DMS153 (cell line): ENCODE data around the gene PRDM1.

Experiments used
- DNase-seq: peaks from one replicate; lab custom pipeline; 2025; lab: John Stamatoyannopoulos, UW

The PRDM1 gene

DNA sequence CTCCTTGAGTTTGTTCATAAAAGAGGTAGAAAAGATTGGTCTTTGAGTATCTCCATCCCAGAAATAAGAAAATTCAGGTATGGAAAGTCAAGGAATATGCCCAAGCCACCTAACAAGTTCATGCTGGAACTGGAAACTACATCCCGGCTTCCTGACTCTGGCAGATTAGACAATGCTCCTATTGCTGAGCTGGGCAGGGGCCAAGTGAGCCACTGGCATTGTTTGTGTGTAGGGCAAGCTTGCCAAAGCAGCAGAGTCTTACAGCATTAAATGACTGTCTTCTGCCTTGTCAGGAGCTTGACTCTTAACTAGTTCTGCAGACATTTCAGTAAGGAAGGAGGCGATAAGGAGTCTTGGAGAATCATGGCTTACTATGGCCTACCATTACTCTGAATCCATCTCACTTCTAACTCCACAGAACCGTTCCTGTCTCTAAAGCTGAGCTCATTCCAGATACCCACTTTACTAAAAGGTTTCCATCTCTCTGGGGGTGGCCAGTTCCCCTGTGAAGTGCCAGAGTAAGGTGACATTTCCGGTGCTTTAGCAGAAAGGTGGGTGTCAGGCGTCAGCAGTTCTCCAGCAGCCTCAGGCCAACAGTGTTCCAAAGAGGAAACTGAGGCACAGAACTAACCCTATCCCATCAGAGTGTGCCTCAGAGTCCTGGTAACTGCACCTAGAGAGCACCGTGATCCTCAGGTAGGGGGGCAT lies 30.1 kb downstream of the PRDM1 start:
- DNase-seq = no peak

DNA sequence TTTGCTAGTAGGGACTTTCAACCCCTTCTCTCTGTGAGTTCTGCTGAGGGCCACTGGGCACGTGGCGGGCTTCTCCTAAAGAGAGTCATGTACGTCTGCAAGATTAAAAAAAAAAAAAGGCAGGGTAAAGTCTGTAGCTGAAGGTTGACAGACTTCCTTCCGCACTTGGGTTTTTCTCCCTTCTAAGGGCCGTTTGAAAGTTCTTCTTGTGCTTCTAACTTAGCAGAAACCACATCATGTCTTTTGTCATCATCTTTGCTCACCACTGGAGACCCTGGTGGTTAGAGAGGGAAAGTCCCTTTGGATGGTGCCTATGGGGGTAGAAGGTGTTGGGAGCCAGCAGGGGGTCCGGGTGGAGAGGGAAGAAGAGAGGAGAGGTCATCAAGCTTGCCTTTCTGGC lies 31.4 kb downstream of the PRDM1 start:
- DNase-seq = no peak

DNA sequence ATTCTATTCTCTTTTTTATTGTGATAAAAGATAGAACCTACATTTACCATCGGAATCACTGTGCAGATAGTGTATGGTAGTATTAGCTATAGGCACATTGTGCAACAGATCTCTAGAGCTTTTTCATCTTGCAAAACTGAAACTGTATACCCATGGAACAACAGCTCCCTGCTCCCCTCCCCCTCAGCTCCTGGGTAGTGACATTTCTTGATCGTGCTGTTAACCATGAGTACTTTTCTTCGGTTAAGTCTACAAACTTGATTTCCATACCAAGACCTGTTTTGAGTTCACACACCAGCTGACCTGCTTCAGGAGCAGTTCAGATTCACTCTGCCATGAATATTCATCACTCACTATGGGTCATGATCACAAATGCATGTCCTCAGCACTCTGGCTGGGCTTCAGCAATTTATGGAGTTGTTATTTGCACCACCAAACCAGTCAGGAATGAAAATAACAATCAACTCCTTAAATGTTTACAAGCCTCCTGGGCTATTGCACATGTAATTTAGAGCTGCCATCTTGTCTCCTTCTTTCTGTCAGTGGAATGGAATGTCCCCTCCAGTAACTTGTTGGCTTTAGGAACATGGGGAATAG lies 32.8 kb downstream of the PRDM1 start:
- no peak for DNase-seq

DNA sequence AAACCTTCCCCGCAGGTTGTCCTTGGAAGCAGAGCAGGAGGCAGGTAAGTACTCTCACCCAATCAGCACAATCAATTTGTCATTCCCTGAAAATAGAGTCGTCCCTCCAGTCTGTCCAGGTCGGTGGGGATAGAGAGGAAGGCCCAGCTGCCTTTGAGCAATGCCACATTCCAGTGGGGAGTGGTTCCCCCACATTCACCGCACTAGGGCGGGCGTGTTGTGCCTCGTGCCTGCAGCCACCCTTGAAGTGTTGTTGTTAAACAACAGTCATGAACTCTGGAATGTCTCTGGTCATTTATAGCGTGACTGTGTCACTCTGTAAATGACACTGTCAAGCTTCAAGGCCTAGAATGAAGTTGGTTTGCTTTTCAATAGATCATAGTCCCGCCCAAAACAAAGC lies 33.4 kb downstream of the PRDM1 start:
- DNase-seq = no peak

DNA sequence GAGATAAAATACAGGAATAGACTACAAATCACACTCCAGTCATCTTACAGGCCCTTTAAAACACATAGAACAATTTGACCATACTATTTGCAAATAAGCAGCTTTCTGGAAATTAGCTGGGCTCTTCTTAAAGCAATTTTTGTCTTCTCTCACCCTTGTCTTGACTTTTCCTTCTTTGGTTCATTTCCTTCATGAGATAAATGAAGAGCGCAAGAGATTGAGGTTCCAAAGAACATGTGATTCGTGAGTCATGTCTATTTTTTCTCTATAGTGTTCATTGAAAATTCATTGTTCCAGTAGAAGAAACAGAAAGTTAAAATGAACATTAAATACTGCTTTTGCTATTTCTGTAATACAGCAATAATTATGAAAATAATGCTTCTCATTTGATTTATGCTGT lies 33.9 kb downstream of the PRDM1 start:
- DNase-seq = no peak

DNA sequence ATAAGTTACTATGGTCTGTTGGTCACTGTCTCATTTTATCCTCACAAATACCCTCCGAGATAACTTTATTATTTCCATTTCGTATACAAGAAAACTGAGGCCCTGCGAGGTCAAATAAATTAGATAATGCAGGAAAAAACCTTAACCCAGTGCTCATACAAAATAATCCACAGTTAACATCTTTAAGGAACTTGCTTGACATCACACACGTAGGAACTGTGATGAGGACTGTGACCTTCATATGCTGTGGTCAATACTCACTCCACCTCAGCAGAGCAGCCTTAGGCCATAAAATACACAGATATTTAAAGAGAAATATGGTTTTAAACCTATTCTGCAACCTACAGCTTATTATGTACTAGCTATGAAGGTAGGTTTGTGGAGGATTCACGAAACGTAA lies 34.3 kb downstream of the PRDM1 start:
- no peak for DNase-seq

DNA sequence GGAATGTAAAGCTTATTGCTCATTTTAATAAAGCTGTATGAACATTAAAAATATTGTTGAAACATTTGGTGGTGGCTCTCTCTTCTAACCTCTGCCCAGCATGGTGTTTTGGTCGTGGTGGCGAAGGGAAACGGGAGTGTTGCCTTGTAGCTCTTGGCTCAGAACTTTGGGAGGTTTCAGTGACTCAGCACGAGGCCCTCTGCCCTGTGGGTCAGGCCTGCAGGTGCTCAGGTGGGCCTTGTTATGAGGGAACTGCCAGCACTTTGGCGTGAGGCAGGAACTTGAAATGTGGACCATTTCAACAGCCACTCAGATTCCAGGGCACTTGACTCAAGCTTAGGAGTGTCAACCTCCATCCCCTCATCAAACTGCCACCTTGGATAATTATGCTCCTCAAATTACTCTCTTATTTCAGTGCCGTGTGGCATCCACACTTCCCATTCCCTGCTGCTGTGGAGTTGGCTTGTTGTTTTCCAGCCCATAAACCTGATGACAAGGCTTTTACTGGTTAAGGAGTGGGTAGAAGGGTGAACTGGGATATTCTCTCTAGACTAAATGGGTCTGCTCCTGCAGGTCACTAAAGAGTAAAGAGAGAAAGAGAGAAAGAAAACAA lies 36.3 kb downstream of the PRDM1 start:
- no peak for DNase-seq

DNA sequence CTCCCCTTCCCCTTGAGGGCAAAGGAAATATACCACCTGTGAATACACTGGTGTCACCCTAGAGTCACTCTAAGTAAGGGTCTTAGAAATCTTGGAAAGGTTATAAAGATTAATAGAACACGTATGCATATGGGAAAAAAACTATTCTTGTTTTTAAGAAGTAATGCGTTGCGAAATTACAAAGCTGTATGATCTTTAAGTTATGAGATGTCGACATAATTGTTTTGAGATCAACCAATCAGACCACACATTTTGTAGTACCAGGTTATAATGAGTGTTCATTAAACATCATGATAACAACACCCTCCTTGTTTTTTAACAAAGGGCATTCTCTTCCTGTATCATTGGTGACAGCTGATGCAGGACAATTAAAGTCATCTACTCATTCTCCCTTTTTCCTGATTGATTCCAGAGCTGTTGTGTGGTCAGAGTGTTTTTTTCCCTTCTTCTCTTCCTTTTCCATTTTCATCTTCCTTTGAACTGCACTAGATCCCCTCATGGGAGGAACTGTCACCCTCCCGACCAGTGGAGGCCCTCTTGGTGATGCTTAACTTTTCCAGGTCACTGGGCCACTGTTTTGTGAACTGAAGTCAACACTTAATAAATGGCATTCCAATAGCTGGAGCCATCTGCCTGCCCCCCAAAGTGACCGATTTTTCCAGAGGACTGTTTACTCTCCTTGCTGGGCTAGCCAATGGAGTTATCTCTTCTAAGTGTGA lies 37.0 kb downstream of the PRDM1 start:
- DNase-seq = no peak

DNA sequence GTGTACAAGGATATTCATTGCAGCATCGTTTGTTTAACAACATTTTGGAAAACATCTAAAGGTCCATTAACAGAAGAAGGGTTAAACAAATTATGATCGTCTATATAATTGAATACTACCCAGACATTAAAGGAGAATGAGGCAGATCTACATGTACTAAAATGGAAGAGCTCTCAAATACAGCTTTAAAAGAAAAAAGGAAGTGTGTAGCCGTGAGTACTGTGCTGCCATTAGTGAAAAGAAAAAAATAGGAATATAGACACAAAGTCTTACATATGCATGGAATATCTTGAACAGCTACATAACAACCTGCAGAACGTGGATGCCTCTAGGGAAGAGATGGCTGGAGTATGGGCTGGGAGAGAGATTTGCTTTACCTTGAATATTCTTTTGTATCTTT lies 37.9 kb downstream of the PRDM1 start:
- DNase-seq = no peak

DNA sequence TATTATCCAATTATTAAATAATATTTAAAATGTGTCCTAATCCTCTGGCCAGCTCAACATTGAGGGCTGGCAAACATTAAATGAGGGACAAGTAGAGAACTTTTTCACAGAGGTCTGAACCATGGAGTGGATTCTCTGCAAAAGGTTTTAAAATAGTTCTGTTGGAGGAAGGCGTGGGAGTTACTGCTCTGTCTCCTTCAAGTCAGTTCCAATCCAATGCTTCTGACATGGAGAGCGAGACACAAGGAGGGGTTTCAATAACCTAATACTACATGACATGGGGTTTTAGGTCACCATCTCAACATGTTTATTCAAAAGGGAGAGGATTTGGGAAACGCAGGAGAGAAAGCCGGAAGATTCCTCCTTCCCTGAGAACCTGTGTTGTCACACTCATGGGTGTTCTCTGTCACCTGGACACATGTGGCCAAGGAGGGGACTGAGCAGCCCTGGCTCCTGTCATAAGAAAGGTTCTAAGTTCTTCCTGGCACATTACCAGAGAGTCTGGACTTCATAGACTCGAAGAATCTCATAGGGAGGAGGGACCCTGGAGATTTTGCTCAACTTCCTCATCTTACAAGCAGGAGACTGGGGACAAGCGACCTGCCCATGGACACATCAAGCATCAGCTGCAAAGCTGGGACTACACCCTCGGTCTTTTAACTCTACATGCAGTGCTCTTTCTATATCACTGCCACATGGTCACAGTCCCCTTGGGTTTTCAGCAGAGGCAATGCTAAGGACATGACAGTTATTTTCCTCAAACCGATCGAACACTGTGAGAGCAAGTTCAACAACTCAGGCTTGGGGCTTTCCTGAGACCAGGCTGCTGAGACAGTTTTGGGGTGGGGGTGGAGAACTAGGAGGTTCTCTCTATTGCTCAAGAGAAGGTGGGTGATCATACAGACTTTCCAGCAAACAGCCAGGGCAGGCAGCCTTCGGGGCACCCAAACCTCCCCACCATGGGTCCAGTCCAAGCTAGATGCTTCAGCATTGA lies 38.6 kb downstream of the PRDM1 start:
- DNase-seq = no peak

DNA sequence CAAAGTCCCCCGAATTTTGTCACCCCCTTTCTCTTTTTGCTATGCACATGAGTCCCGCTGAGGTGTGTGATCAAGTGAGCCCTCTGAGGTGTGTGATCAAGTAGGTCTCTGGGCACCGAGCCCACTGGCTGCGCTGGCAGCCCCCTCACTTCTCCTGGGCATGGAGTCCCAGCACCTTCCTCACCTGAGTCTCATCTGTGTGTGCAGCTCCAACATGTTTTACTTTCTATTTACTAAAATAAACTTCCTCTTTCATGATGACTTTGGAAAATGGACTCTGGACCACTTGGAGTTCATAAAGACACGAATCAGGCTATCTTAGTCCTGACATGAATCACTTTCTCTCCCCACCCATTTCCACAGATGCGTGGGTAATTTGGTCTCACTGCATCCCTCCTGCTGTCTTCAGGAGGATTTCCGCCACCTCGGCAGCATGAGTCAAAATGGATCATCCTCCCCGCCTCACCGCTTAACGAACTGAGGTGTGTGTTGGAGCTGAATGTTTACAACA lies 39.8 kb downstream of the PRDM1 start:
- no peak for DNase-seq

DNA sequence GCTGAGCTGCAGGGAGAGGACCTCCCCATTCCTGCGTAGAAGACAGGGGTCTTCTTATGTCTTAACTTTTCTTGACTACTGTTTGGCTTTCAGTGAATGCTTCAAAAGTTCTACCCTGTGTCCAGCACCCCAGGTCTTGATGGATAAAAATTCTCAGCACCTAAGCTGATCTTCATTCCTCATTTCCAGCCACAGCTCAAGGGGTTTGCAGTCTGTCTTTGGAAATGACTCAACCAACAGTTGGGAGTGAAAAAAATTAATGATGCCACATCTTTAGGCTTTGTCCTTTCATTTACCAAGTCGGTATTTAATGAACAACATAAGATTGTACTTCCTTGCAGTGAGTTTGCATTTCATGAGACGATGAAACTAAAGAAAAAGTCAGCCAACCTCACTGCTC lies 40.3 kb downstream of the PRDM1 start:
- no peak for DNase-seq

DNA sequence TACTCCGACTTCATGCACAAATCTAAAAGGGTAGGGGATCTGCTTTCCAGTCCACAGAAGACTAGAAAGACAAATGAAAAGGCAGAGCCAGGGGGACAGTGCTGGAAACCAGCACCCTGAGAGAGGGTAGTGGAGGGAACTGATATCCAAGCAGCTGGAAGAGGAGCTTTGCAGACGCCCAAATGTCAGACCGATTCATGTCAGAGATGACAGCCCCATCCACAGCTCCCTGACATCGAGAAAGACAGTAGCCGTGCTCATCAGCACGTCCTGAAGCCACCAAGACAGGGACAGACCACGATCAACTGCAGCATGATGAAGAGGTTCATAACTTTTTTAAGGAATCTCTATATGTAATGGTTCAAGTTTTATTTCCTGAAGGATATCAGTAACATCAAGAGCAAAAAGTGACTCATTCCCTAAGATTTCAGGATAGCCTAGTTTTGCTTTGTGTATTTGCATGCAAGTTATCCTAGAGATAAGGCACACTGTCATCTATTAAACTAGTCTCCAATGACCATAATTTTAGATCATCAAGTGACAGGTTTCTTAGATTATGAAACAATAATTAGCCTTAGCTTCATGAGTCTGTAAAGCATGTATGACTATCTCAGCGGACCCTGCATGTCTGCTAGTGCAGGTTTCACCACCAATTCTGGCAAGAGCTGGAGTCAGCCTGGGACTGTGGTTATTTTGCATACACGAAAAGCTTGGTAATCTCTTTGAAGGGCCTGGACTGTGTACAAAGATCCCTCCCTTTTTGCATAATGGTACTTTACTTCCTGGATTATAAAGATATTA lies 43.0 kb downstream of the PRDM1 start:
- no peak for DNase-seq

DNA sequence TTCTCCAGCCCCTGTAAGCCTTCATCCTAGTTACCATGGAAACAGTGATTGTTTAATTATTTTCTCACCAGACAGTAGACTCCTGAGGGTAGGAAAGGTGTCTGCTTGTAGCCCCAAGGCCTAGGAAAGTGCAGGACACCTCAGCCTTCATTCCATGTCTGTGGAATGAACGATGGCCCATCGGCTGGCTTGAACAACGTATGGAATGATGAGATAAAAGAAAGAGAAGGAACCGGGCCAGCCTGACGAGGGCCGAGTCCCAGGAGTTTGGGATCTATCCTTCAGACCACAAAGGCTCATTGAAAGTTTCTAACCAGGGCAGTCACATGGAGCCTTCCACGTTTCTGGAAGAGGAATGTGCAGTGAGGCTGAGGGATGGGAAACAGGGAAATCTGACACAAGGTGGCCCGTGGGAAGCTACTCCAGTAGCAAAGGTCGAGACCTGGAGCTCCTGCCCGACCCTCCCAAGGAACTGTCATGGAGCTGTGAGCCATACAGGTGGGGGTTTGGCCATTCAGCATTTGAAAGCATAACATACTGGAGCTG lies 46.1 kb downstream of the PRDM1 start:
- DNase-seq = no peak

DNA sequence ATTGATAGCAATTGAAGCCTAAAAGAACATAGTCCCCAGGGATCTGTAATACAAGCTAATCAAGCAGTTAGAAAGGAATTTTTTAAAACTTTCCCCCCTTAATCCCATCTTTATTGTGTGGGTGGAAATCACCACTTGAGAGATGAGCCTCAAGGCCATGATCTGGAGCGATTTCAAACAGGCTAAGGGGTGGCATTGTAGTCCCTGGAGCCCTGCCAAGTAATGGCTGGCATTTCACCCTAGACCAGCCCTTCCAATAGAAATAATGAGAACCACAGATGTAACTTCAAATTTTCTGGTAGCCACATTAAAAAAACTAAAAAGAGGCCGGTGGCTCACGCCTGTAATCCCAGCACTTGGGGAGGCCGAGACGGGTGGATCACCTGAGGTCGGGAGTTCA lies 46.9 kb downstream of the PRDM1 start:
- no peak for DNase-seq

DNA sequence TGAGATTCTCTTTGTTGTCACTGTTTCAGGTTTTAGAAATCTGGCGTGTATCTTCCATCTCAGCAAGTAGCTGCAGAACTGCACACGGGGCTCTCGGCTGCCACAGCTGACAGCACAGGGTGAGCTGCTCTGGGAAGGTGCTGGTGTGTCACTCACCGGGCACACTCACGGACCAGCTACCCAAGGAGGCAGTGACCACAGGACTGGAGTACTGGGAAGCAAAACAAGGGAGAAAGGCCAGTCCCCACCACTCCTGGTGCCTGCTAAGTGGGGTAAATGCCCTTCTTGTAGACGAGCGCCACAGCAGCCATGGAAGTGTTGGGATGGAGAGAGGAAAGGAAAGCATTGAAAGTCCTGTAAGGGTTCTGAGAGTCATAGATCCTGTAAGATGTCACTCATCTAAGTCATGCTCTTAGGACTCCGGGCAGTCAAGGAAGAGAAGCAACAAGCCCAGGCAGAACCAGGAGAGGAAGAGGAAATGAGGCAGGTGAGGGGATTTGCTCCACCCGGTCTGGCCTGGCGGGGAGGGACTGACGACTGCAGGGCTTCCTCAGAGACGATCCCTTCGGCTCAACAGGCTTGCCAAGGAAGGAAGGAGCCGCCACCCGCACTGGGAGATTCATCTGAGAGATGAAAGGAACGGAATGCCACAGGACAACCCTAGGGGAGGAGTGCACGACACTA lies 48.1 kb downstream of the PRDM1 start:
- DNase-seq = no peak

DNA sequence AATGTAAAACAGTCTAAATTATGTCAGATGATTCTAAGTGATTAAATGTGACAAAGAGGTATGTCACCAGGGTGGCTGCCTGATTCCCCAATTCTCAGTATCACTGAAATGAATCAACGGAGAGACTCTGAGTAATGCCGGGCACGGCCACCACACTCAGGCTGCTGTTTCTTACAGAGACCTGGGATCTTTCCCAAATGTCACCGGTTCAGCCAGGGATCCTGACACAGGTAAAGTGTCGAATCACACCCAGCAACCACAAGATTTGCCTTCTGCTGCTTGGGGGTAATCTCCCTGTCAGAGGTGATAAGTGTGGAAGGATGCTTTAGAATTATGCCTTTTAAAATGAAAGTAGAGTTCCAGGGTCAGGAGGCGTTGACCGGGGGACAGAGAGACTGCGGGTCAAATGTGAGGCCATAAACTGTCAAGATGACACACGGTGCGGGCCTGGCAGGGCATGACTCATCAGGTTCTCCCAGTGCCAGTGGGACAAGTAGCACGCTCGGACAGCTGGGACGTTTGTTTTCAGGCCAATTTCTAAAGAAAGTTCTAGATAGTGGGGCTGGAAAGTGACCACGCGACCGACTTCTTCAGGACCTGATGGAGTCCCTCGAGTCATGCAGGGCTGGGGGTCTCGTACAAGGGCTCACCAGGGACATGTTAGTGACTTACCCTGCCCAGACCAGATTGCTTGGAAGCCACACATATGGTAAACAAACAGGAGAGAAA lies 48.9 kb downstream of the PRDM1 start:
- DNase-seq = no peak

DNA sequence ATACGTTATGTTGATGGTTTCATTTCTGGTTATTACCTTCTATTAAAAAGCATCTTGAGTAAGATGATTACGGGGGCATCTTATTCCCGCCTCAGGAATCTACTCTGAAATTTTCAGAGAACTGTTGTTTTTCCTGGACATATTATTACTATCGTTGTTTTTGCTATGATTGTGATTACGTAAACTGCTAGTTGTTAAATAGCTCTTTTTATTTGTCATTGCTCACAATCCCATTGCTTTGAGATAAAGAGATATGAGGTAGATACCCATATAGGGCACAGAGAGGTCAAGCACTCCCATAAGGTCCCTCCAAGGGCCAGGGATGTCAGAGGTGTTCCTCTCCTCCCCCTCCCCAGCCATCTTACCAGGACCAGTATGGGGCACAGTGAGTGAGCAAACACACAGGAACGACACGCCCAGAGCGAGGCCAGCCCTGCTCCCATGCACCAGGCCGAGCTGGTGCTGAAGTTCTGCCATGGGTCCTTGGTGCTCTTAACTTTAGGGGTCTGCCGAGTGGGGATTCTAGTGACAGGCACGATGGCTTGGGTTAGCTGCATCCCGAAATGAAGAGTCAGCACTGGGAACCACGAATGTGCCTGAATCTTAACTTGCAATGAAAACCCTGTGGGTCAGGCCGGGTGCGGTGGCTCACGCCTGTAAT lies 49.9 kb downstream of the PRDM1 start:
- DNase-seq = no peak

DNA sequence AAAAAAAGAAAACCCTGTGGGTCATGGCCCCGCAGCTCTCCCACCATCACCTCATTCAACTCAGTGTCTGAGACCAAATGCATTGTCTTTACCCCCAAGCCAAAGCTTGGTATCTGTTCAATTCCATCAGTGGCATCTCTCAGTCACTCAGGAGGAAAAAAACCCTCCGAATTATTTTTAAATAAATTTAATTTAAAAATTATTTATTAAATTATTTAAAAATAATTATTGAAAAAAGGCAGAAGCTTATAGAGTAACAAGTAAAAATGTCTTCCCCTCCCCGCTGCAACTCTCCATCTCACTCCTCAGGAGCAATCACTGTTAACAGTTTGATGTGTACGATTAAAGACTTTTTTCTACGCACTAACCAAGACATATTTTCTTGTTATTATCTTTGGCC lies 50.7 kb downstream of the PRDM1 start:
- DNase-seq = no peak
